PC-3 (cell line): Measurements from ENCODE around the gene GZMB.

Source experiments
- CTCF ChIP-seq: fragments of 300-600 bp; sonication (generic); conservative IDR thresholded peaks from 2 replicates; pipeline ENCODE4 v1.5.1; 2017; ENCODE audit warnings: antibody characterized with exemption, low read depth, mild to moderate bottlenecking, low read length
- EZH2 ChIP-seq: fragments of 300-600 bp; sonication (generic); IDR thresholded peaks from one replicate; pipeline ENCODE4 v1.6.1; 2017; ENCODE audit warnings: antibody characterized with exemption, mild to moderate bottlenecking, low read length; ENCODE audit not compliant: unreplicated experiment

GRCh38 chr14:24680516-24680915, 46.5 kb upstream of the GZMB start:
- TF ChIP-seq CTCF, result no peak
- TF ChIP-seq EZH2, result no peak
